Measurements from ENCODE around the gene RNASEH2B.

- TF ChIP-seq ZNF274 (IDR thresholded peaks at IDR 0.05; ENCODE audit: low read depth, low read length) (no peak), YY1 (IDR thresholded peaks at IDR 0.05; ENCODE audit: insufficient read depth, insufficient read length) (no peak)
Observed at GRCh38 chr13:51003642-51004041, 94.1 kb downstream of the RNASEH2B start.
